ENCODE results near the gene HSP90AB1. TPM values are rescaled to one million over a fixed set of nuclear protein-coding genes. Genes with fewer than 3 reads are reported as not detected.

The HSP90AB1 gene
- total and polyA plus RNA-seq, 9 of the 15 experiments (the other 6 are each of a cell fraction or from before 2014, with no cell fraction given): 1,780 to 3,358 (median 2,262) TPM

DNA sequence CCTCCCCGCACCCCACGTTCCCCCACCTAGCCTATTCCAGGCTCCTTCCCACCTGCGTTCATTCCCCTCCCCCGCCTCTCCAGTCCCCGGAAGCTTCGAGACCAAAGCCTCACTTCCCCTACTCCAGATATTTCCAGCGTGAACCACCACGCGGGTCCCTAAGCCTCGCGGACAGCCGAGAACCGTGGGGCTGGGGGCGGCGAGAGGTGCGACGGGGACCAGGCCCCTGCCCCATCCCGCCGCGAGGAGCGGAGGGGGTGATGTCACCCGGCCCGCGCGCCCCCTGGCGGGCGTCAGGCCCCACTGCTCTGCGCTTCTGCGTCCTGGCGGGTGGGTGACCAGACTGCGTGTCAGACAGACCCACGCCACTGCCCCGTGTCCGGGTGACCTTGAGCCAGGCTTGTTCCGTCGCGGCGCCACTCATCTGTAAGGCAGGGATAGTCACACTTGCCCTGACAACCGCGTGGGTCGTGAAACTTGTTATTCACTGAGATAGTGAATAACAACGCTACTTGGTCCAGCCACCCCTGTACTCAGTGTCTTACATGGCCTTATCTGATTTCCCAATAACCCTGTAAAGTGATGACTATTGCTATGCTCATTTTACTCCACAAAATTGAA is 9.0 kb upstream of the HSP90AB1 start (continued):
- TF ChIP-seq, protein P1, sequence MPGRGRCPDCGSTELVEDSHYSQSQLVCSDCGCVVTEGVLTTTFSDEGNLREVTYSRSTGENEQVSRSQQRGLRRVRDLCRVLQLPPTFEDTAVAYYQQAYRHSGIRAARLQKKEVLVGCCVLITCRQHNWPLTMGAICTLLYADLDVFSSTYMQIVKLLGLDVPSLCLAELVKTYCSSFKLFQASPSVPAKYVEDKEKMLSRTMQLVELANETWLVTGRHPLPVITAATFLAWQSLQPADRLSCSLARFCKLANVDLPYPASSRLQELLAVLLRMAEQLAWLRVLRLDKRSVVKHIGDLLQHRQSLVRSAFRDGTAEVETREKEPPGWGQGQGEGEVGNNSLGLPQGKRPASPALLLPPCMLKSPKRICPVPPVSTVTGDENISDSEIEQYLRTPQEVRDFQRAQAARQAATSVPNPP (IDR thresholded peaks at IDR 0.05; ENCODE audit: borderline replicate concordance, insufficient read depth, insufficient read length): no peak
- TF ChIP-seq NFYB (IDR thresholded peaks at IDR 0.05; ENCODE audit: extremely low read depth, insufficient read length): no peak
- peak; percentile 55; the same call in 1 of the 2 replicates for TF ChIP-seq ARID2 (IDR thresholded peaks at IDR 0.05)
- TF ChIP-seq EHMT2 (IDR thresholded peaks at IDR 0.05): no peak
- TF ChIP-seq, protein P2, sequence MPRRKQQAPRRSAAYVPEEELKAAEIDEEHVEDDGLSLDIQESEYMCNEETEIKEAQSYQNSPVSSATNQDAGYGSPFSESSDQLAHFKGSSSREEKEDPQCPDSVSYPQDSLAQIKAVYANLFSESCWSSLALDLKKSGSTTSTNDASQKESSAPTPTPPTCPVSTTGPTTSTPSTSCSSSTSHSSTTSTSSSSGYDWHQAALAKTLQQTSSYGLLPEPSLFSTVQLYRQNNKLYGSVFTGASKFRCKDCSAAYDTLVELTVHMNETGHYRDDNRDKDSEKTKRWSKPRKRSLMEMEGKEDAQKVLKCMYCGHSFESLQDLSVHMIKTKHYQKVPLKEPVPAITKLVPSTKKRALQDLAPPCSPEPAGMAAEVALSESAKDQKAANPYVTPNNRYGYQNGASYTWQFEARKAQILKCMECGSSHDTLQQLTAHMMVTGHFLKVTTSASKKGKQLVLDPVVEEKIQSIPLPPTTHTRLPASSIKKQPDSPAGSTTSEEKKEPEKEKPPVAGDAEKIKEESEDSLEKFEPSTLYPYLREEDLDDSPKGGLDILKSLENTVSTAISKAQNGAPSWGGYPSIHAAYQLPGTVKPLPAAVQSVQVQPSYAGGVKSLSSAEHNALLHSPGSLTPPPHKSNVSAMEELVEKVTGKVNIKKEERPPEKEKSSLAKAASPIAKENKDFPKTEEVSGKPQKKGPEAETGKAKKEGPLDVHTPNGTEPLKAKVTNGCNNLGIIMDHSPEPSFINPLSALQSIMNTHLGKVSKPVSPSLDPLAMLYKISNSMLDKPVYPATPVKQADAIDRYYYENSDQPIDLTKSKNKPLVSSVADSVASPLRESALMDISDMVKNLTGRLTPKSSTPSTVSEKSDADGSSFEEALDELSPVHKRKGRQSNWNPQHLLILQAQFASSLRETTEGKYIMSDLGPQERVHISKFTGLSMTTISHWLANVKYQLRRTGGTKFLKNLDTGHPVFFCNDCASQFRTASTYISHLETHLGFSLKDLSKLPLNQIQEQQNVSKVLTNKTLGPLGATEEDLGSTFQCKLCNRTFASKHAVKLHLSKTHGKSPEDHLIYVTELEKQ (CRISPR knock-in tag; IDR thresholded peaks at IDR 0.05): no peak
- no peak for TF ChIP-seq TCFL5 (CRISPR knock-in tag; conservative IDR thresholded peaks at IDR 0.05)
- TF ChIP-seq SMAD3 (CRISPR knock-in tag; conservative IDR thresholded peaks at IDR 0.05): no peak
- TF ChIP-seq ZNF584 (CRISPR knock-in tag; IDR thresholded peaks at IDR 0.05; ENCODE audit: low read depth): no peak
- no peak for TF ChIP-seq FOXP1 (CRISPR knock-in tag; IDR thresholded peaks at IDR 0.05)
- TF ChIP-seq, protein P3, sequence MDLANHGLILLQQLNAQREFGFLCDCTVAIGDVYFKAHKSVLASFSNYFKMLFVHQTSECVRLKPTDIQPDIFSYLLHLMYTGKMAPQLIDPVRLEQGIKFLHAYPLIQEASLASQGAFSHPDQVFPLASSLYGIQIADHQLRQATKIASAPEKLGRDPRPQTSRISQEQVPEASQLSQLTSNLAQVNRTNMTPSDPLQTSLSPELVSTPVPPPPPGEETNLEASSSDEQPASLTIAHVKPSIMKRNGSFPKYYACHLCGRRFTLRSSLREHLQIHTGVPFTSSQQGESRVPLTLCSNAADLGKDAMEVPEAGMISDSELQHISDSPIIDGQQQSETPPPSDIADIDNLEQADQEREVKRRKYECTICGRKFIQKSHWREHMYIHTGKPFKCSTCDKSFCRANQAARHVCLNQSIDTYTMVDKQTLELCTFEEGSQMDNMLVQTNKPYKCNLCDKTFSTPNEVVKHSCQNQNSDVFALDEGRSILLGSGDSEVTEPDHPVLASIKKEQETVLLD (IDR thresholded peaks at IDR 0.05): peak; percentile 88
- TF ChIP-seq ZNF561 (CRISPR knock-in tag; conservative IDR thresholded peaks at IDR 0.05): no peak
- TF ChIP-seq ZEB2 (IDR thresholded peaks at IDR 0.05): peak; percentile 76
- TF ChIP-seq, protein P4, sequence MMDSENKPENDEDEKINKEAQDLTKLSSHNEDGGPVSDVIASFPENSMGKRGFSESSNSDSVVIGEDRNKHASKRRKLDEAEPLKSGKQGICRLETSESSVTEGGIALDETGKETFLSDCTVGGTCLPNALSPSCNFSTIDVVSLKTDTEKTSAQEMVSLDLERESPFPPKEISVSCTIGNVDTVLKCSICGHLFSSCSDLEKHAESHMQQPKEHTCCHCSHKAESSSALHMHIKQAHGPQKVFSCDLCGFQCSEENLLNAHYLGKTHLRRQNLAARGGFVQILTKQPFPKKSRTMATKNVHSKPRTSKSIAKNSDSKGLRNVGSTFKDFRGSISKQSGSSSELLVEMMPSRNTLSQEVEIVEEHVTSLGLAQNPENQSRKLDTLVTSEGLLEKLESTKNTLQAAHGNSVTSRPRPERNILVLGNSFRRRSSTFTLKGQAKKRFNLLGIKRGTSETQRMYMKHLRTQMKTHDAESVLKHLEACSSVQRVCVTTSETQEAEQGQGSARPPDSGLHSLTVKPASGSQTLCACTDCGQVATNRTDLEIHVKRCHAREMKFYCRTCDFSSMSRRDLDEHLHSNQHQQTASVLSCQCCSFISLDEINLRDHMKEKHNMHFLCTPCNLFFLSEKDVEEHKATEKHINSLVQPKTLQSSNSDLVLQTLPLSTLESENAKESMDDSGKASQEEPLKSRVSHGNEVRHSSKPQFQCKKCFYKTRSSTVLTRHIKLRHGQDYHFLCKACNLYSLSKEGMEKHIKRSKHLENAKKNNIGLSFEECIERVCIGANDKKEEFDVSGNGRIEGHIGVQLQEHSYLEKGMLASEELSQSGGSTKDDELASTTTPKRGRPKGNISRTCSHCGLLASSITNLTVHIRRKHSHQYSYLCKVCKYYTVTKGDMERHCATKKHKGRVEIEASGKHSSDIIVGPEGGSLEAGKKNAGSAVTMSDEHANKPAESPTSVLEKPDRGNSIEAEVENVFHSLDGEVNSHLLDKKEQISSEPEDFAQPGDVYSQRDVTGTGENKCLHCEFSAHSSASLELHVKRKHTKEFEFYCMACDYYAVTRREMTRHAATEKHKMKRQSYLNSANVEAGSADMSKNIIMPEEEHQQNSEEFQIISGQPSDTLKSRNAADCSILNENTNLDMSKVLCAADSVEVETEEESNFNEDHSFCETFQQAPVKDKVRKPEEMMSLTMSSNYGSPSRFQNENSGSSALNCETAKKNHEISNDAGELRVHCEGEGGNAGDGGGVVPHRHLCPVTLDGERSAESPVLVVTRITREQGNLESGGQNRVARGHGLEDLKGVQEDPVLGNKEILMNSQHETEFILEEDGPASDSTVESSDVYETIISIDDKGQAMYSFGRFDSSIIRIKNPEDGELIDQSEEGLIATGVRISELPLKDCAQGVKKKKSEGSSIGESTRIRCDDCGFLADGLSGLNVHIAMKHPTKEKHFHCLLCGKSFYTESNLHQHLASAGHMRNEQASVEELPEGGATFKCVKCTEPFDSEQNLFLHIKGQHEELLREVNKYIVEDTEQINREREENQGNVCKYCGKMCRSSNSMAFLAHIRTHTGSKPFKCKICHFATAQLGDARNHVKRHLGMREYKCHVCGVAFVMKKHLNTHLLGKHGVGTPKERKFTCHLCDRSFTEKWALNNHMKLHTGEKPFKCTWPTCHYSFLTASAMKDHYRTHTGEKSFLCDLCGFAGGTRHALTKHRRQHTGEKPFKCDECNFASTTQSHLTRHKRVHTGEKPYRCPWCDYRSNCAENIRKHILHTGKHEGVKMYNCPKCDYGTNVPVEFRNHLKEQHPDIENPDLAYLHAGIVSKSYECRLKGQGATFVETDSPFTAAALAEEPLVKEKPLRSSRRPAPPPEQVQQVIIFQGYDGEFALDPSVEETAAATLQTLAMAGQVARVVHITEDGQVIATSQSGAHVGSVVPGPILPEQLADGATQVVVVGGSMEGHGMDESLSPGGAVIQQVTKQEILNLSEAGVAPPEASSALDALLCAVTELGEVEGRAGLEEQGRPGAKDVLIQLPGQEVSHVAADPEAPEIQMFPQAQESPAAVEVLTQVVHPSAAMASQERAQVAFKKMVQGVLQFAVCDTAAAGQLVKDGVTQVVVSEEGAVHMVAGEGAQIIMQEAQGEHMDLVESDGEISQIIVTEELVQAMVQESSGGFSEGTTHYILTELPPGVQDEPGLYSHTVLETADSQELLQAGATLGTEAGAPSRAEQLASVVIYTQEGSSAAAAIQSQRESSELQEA (IDR thresholded peaks at IDR 0.05; ENCODE audit: low read depth): no peak

All from K562 (cell line).